Lower leg skin (tissue), 4 donors: Measurements from ENCODE around the gene TSG101. TPM values are rescaled to one million over a fixed set of nuclear protein-coding genes. Genes with fewer than 3 reads are reported as not detected.

Source experiments
- DNase-seq, 2 donors: peaks; one replicate each; pipeline ENCODE4 v3.0.0-alpha.2; 2019; ENCODE audit warnings: low spot score in 2 of 2
- H3K4me3 ChIP-seq: fragments of 200-600 bp; sonication (generic); 2 replicates; pipeline ENCODE4 v1.5.1; 2017; ENCODE audit warnings: mild to moderate bottlenecking, low read depth; ENCODE audit not compliant: poor library complexity, severe bottlenecking
- POLR2A ChIP-seq, 2 donors: fragments of 450-650 bp; IDR thresholded peaks; one replicate each; pipeline ENCODE4 v1.6.1; 2016 to 2017; ENCODE audit warnings: antibody characterized with exemption in 2 of 2, mild to moderate bottlenecking in 1 of 2, moderate library complexity in 1 of 2
- WGBS, 2 donors: methylation state at CpG; one replicate each; pipeline ENCODE4 v1.1.5; 2018; 5-methylcytosine and 5-hydroxymethylcytosine counted together
- intact Hi-C: fragments of 100-400 bp; cut with DNase I; formaldehyde crosslinking; loops from one replicate; pipeline ENCODE4 v1.15.0; 2023; ENCODE audit warnings: low total_unique reads
- total RNA-seq, 4 donors: library from RNA; depleted of rRNA; stranded (reverse); fragments of >200 nt; gene quantifications; one replicate each; pipeline ENCODE4 v1.1.0, GENCODE V29; 2016
- TF ChIP-seq, protein P1 (sequence below), 3 donors: fragments of 450-650 bp; IDR thresholded peaks; one replicate each; pipeline ENCODE4 v1.5.1; 2016; ENCODE audit warnings: antibody characterized with exemption in 3 of 3, mild to moderate bottlenecking in 3 of 3, moderate library complexity in 2 of 3

TSG101 gene
- total RNA-seq, 4 donors from 2014 or later: 76.9 to 103 (median 85.8) TPM

- H3K4me3 ChIP-seq: no peak overlapping the region
- DNase-seq: no peak
- intact Hi-C loops: no loop called here
- no peak for TF ChIP-seq POLR2A (IDR thresholded peaks at IDR 0.05)
- TF ChIP-seq, protein P1, sequence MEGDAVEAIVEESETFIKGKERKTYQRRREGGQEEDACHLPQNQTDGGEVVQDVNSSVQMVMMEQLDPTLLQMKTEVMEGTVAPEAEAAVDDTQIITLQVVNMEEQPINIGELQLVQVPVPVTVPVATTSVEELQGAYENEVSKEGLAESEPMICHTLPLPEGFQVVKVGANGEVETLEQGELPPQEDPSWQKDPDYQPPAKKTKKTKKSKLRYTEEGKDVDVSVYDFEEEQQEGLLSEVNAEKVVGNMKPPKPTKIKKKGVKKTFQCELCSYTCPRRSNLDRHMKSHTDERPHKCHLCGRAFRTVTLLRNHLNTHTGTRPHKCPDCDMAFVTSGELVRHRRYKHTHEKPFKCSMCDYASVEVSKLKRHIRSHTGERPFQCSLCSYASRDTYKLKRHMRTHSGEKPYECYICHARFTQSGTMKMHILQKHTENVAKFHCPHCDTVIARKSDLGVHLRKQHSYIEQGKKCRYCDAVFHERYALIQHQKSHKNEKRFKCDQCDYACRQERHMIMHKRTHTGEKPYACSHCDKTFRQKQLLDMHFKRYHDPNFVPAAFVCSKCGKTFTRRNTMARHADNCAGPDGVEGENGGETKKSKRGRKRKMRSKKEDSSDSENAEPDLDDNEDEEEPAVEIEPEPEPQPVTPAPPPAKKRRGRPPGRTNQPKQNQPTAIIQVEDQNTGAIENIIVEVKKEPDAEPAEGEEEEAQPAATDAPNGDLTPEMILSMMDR (IDR thresholded peaks at IDR 0.05): no peak
- 84 to 85% methylated on average over 1 of the region's 1 CpG for WGBS, 2 donors
These were observed 63.3 kb downstream of the TSG101 start for GRCh38 chr11:18463439-18463838.

- no peak overlapping the region for H3K4me3 ChIP-seq
- intact Hi-C loops: no loop called here
- WGBS, 2 donors: 90 to 94% methylated on average over 6 of the region's 6 CpGs
- DNase-seq: no peak
- no peak for TF ChIP-seq POLR2A (IDR thresholded peaks at IDR 0.05)
- TF ChIP-seq, protein P1 (IDR thresholded peaks at IDR 0.05): no peak
These were observed 64.8 kb downstream of the TSG101 start for GRCh38 chr11:18461909-18462308.

DNA sequence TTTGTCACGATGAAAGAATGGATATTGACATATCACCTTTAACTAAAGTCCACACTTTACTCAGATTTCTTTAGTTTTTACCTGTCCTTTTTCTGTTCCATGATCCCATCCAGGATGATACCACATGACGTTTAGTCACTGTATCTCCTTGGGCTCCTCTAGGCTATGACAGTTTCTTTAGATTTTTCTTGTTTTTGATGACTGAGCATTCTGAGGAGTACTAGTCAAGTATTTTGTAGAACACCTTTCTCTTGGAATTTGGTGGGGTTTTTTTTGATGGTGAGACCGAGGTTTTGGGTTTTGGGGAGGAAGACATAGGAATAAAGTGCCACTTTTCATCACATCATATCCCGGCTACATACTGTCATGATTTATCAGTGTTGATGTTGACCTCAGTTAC lies 67.1 kb downstream of the TSG101 start:
- intact Hi-C loops: no loop called here
- no peak for DNase-seq
- H3K4me3 ChIP-seq: no peak overlapping the region
- WGBS, 2 donors: 84 to 88% methylated on average over 4 of the region's 4 CpGs
- TF ChIP-seq, protein P1 (IDR thresholded peaks at IDR 0.05): no peak
- TF ChIP-seq POLR2A (IDR thresholded peaks at IDR 0.05): no peak

DNA sequence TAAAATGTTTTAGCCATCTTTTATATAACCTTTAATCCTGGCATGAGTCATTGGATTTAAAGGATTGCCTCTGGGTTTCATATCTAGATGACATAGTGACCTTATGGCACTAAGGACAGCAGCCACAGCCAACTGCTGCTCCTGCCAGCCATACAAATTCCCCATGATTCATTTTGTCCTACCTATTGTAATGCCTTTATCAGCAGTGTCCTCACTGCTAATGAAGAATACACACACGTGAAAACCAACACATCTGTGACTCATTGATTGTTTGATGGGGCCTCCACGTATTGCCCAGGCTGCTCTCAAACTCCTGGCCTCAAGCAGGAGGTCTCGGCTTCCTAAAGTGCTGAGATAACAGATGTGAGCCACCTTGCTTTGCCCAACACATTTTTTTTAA lies 69.3 kb downstream of the TSG101 start:
- H3K4me3 ChIP-seq: no peak overlapping the region
- DNase-seq: no peak
- 41 to 51% methylated on average over 3 of the region's 3 CpGs for WGBS, 2 donors
- intact Hi-C loops: no loop called here
- TF ChIP-seq, protein P1 (IDR thresholded peaks at IDR 0.05): no peak
- TF ChIP-seq POLR2A (IDR thresholded peaks at IDR 0.05): no peak

- H3K4me3 ChIP-seq: no peak within 1 kb of the TSS
- DNase-seq: no peak
- 63 to 78% methylated on average over 42 to 47 of the region's 47 CpGs for WGBS, 2 donors
- TF ChIP-seq, protein P1 (IDR thresholded peaks at IDR 0.05): no peak
- TF ChIP-seq POLR2A (IDR thresholded peaks at IDR 0.05): no peak
- intact Hi-C loops: no loop called here
These were observed 70.9 kb downstream of the TSG101 start, which contains the start of gene LDHAL6A for GRCh38 chr11:18455686-18456372. LDHAL6A (plus strand) TSS chr11:18455856; CDS start chr11:18456681, 825 bp downstream.

DNA sequence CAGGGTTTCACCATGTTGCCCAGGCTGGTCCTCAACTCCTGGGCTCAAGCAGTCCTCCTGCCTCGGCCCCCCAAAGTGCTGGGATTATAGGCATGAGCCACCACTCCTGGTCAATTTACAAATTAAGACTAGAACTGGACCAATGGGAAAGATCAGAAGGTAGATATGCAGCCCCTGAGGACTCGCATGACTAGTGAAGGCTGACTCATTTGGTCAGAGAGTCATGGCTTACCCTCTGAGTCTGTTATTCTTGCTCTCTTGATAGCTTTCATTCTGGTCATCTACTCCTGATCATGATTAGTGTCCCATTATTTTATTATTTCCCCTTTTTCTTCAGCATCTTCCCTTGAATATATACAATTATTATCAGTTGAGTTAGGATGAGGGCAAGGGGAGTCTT lies 73.8 kb downstream of the TSG101 start:
- 72 to 79% methylated on average over 2 of the region's 2 CpGs for WGBS, 2 donors
- DNase-seq: no peak
- TF ChIP-seq POLR2A (IDR thresholded peaks at IDR 0.05): no peak
- TF ChIP-seq, protein P1 (IDR thresholded peaks at IDR 0.05): no peak
- no peak overlapping the region for H3K4me3 ChIP-seq
- intact Hi-C loops: no loop called here
